Fibroblast of lung (primary cell): ENCODE results near the gene USP24. TPM values are rescaled to one million over a fixed set of nuclear protein-coding genes. Genes with fewer than 3 reads are reported as not detected.
A peak's percentile ranks its signal among the peaks of the same experiment; 100 is the strongest.
"Not testable (repeated sequence)": the region's sequence is repeated elsewhere in the genome, so short reads cannot be mapped to it uniquely, and the experiment has no call there.

Experiments
- DNase-seq, 2 donors: peaks; one replicate each; pipeline versions ENCODE4 v3.0.0 to v3.0.0-alpha.2; 2010; ENCODE audit warnings: low read depth in 2 of 2
- H2AFZ ChIP-seq: 2 replicates; pipeline ENCODE4 v1.5.1; 2012; ENCODE audit warnings: low read length, control low read depth, inconsistent platforms
- H3K27ac ChIP-seq: 2 replicates; pipeline ENCODE4 v1.5.1; 2011; ENCODE audit warnings: low read length, control low read depth; ENCODE audit not compliant: insufficient read depth
- H3K27me3 ChIP-seq: 2 replicates; pipeline ENCODE4 v1.5.1; 2011; ENCODE audit warnings: mild to moderate bottlenecking, low read length; ENCODE audit not compliant: control insufficient read depth, insufficient read depth
- H3K36me3 ChIP-seq: 2 replicates; pipeline ENCODE4 v1.5.1; 2011; ENCODE audit warnings: low read length; ENCODE audit not compliant: control insufficient read depth, insufficient read depth
- H3K4me1 ChIP-seq: 2 replicates; pipeline ENCODE4 v1.5.1; 2011; ENCODE audit warnings: low read length; ENCODE audit not compliant: control insufficient read depth, insufficient read depth; ENCODE audit errors: extremely low read depth
- H3K4me2 ChIP-seq: 2 replicates; pipeline ENCODE4 v1.5.1; 2011; ENCODE audit warnings: low read length, control low read depth; ENCODE audit not compliant: insufficient read depth; ENCODE audit errors: extremely low read depth
- H3K4me3 ChIP-seq, 4 experiments: fragments of 200-600 bp in 1 of 4; sonication (generic) in 1 of 4; replicated peaks in 1 of 4; 2 replicates each; pipeline ENCODE4 v1.5.1; 2011 to 2016; ENCODE audit warnings: low read length in 4 of 4, low read depth in 3 of 4, mild to moderate bottlenecking in 3 of 4, control low read depth in 2 of 4, inconsistent platforms in 1 of 4, mixed read lengths in 1 of 4; ENCODE audit not compliant: insufficient read depth in 1 of 4; ENCODE audit errors: control extremely low read depth in 1 of 4
- H3K79me2 ChIP-seq: 2 replicates; pipeline ENCODE4 v1.5.1; 2012; ENCODE audit warnings: mild to moderate bottlenecking, low read length, inconsistent platforms; ENCODE audit not compliant: control insufficient read depth, insufficient read depth
- H3K9ac ChIP-seq: 2 replicates; pipeline ENCODE4 v1.5.1; 2011; ENCODE audit warnings: mild to moderate bottlenecking, low read length, control low read depth; ENCODE audit not compliant: insufficient read depth
- H3K9me3 ChIP-seq: 2 replicates; pipeline ENCODE4 v1.5.1; 2012; ENCODE audit warnings: low read depth, low read length; ENCODE audit not compliant: control insufficient read depth, insufficient read depth
- H4K20me1 ChIP-seq: 2 replicates; pipeline ENCODE4 v1.5.1; 2011; ENCODE audit warnings: low read length; ENCODE audit not compliant: control insufficient read depth, insufficient read depth; ENCODE audit errors: extremely low read depth
- CTCF ChIP-seq, 2 donors: IDR thresholded peaks in 1 of 2; conservative IDR thresholded peaks in 1 of 2; 1 replicate in 1 of 2; 2 replicates in 1 of 2; pipeline ENCODE4 v1.5.1; 2011 to 2012; ENCODE audit warnings: low read length in 2 of 2, control low read depth in 1 of 2, inconsistent platforms in 1 of 2, low read depth in 1 of 2, mild to moderate bottlenecking in 1 of 2
- EZH2 ChIP-seq: IDR thresholded peaks from 2 replicates; pipeline ENCODE4 v1.5.1; 2012; ENCODE audit warnings: low read length, control low read depth, mild to moderate bottlenecking; ENCODE audit errors: missing control alignments
- polyA plus RNA-seq, 2 donors: library from polyadenylated mRNA; depleted of rRNA in 1 of 2; stranded (reverse) in 1 of 2; unstranded in 1 of 2; fragments of >200 nt; gene quantifications; 2 replicates each; pipeline ENCODE4 v1.2.1, GENCODE V29; 2011 to 2012; ENCODE audit warnings: missing spikeins in 1 of 2
- total RNA-seq: library from RNA; depleted of rRNA; stranded (reverse); fragments of >200 nt; gene quantifications from 2 replicates; pipeline ENCODE4 v1.2.1, GENCODE V29; 2014

Gene USP24
- total and polyA plus RNA-seq, 2 donors (not counting 1 experiment from before 2014, with no cell fraction given), result 16.4 to 63.9 TPM

GRCh38 chr1:55195521-55196233 lies 19.5 kb downstream of the USP24 start:
- DNase-seq, result peak in 1 of 2 donors; percentile 90
- no peaks in the 10 kb centered on the region for H4K20me1 ChIP-seq
- no peaks in the 10 kb centered on the region for H3K36me3 ChIP-seq

GRCh38 chr1:55194851-55195250 lies 20.3 kb downstream of the USP24 start:
- Histone ChIP-seq H3K36me3 (no peaks in the 10 kb centered on the region), H3K4me1 (peaks cover 10% of the 10 kb centered on the region), H3K9ac (no peak overlapping the region), H3K4me2 (no peak overlapping the region), H3K9me3 (no peaks in the 10 kb centered on the region), H3K79me2 (peaks cover 50% of the 10 kb centered on the region), H3K27me3 (no peaks in the 10 kb centered on the region), H3K27ac (no peak overlapping the region), H2AFZ (no peak overlapping the region), H4K20me1 (no peaks in the 10 kb centered on the region), H3K4me3 (no peak overlapping the region)
- TF ChIP-seq EZH2 (no peak), CTCF (conservative IDR thresholded peaks at IDR 0.05 in 1 of 2, IDR thresholded peaks at IDR 0.05 in 1 of 2; ENCODE audit: low read depth in 1 of 2, low read length in 2 of 2) (no peak)
- DNase-seq, result no peak

More at GRCh38 chr1:55195521-55196233, 19.5 kb downstream of the USP24 start:
- Histone ChIP-seq H3K9me3 (no peaks in the 10 kb centered on the region), H3K4me3 (no peak overlapping the region), H3K79me2 (peaks cover 44% of the 10 kb centered on the region), H3K27me3 (no peaks in the 10 kb centered on the region), H3K27ac (no peak overlapping the region), H2AFZ (no peak overlapping the region), H3K9ac (no peak overlapping the region), H3K4me2 (no peak overlapping the region), H3K4me1 (peaks cover 10% of the 10 kb centered on the region)
- TF ChIP-seq CTCF (conservative IDR thresholded peaks at IDR 0.05 in 1 of 2, IDR thresholded peaks at IDR 0.05 in 1 of 2; ENCODE audit: low read depth in 1 of 2, low read length in 2 of 2), result no peak
- TF ChIP-seq EZH2, result no peak

- peaks cover 10% of the 10 kb centered on the region for H3K4me1 ChIP-seq
- H3K9ac ChIP-seq, result no peak overlapping the region
- H3K27me3 ChIP-seq, result no peaks in the 10 kb centered on the region
- no peak overlapping the region for H3K4me2 ChIP-seq
- no peak overlapping the region for H3K27ac ChIP-seq
- no peak overlapping the region for H3K4me3 ChIP-seq
- H3K79me2 ChIP-seq, result peaks cover 56% of the 10 kb centered on the region
- no peak for DNase-seq
- no peak overlapping the region for H2AFZ ChIP-seq
- no peak for TF ChIP-seq CTCF (conservative IDR thresholded peaks at IDR 0.05 in 1 of 2, IDR thresholded peaks at IDR 0.05 in 1 of 2; ENCODE audit: low read depth in 1 of 2, low read length in 2 of 2)
- TF ChIP-seq EZH2, result no peak
- H3K36me3 ChIP-seq, result no peaks in the 10 kb centered on the region
- no peaks in the 10 kb centered on the region for H3K9me3 ChIP-seq
- no peaks in the 10 kb centered on the region for H4K20me1 ChIP-seq
Observed at GRCh38 chr1:55192093-55192492, 23.1 kb downstream of the USP24 start.

DNA sequence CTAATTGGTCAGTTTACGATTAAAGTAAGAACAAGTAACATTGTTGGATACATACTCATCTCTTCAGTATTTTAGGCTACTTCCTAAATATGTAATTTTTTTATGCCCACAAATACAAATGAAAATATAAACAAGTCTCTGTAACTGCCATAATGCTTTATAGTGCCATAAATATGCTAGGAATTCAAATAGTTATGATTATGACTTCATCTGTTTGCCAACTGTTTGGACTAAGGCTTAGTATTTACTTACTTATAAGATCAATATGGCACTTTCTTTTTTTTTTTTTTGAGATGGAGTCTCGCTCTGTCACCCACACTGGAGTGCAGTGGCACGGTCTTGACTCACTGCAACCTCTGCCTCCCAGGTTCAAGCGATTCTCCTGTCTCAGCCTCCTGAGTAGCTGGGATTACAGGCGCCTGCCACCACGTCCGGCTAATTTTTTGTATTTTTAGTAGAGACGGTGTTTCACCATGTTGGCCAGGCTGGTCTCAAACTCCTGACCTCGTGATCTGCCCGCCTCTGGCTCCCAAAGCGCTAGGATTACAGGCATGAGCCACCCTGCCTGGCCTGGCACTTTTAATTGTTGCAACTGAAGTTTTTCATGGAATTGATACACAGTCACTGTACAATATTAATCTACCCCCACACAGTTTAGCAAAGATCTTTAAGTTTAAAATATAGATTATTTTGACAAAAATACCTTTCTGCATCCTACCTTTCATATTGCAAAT lies 23.8 kb downstream of the USP24 start:
- H3K9me3 ChIP-seq, H2AFZ ChIP-seq, H3K4me3 ChIP-seq, H3K4me1 ChIP-seq, H4K20me1 ChIP-seq, H3K27ac ChIP-seq, H3K9ac ChIP-seq, H3K4me2 ChIP-seq, H3K36me3 ChIP-seq, H3K27me3 ChIP-seq: not testable (repeated sequence)
- H3K79me2 ChIP-seq, result peaks cover 58% of the 10 kb centered on the region
- DNase-seq, result peak in 1 of 2 donors; percentile 6
